Skeletal muscle tissue (tissue), 4 donors: Measurements from ENCODE around the gene ZRANB1. TPM values are rescaled to one million over a fixed set of nuclear protein-coding genes. Genes with fewer than 3 reads are reported as not detected.
"Not testable (repeated sequence)": the region's sequence is repeated elsewhere in the genome, so short reads cannot be mapped to it uniquely, and the experiment has no call there.

Experiments used
- H3K27ac ChIP-seq: one replicate; pipeline ENCODE4 v1.7.0; 2013; ENCODE audit warnings: mild to moderate bottlenecking, low read depth, low read length, inconsistent platforms
- H3K27me3 ChIP-seq, 3 donors: one replicate each; pipeline ENCODE4 v1.7.0; 2013; ENCODE audit warnings: low read length in 3 of 3; ENCODE audit not compliant: control insufficient read depth in 3 of 3, insufficient read depth in 3 of 3
- H3K36me3 ChIP-seq, 3 donors: one replicate each; pipeline ENCODE4 v1.7.0; 2013; ENCODE audit warnings: low read length in 3 of 3; ENCODE audit not compliant: control insufficient read depth in 3 of 3, insufficient read depth in 3 of 3
- H3K4me1 ChIP-seq, 3 donors: one replicate each; pipeline ENCODE4 v1.7.0; 2013; ENCODE audit warnings: low read length in 3 of 3, mild to moderate bottlenecking in 3 of 3; ENCODE audit not compliant: control insufficient read depth in 3 of 3, insufficient read depth in 3 of 3
- H3K4me3 ChIP-seq, 3 donors: one replicate each; pipeline ENCODE4 v1.7.0; 2013; ENCODE audit warnings: low read length in 3 of 3
- H3K9ac ChIP-seq, 3 donors: one replicate each; pipeline ENCODE4 v1.7.0; 2013; ENCODE audit warnings: low read length in 3 of 3, mild to moderate bottlenecking in 3 of 3, moderate library complexity in 2 of 3, low read depth in 1 of 3
- H3K9me3 ChIP-seq, 3 donors: one replicate each; pipeline ENCODE4 v1.7.0; 2013; ENCODE audit warnings: low read length in 3 of 3; ENCODE audit not compliant: control insufficient read depth in 3 of 3
- total RNA-seq: library from RNA; depleted of rRNA; stranded (reverse); fragments of >200 nt; gene quantifications from one replicate; pipeline ENCODE4 v1.2.3, GENCODE V29; 2014
- donor health status: Osteomylitis.

ZRANB1 gene
- total RNA-seq, 1 donor from 2014 or later: 36.5 TPM

GRCh38 chr10:124974131-124974530 is 32.2 kb downstream of the ZRANB1 start:
- no peak overlapping the region for H3K9ac ChIP-seq
- H3K4me3 ChIP-seq: no peak overlapping the region
- no peaks in the 10 kb centered on the region for H3K27me3 ChIP-seq
- peaks cover 7 to 14% (median 12%) of the 10 kb centered on the region in 3 donors for H3K36me3 ChIP-seq
- peaks cover 19 to 22% (median 22%) of the 10 kb centered on the region in 3 donors for H3K4me1 ChIP-seq
- H3K9me3 ChIP-seq: no peaks in the 10 kb centered on the region
- H3K27ac ChIP-seq: no peak overlapping the region

GRCh38 chr10:124975977-124976514 is 34.1 kb downstream of the ZRANB1 start:
- H3K27me3 ChIP-seq: no peaks in the 10 kb centered on the region
- H3K27ac ChIP-seq: no peak overlapping the region
- peaks cover 13 to 15% (median 13%) of the 10 kb centered on the region in 3 donors for H3K4me1 ChIP-seq
- H3K4me3 ChIP-seq: no peak overlapping the region
- H3K36me3 ChIP-seq: peaks cover 7 to 14% (median 10%) of the 10 kb centered on the region in 3 donors
- no peak overlapping the region for H3K9ac ChIP-seq
- H3K9me3 ChIP-seq: no peaks in the 10 kb centered on the region

DNA sequence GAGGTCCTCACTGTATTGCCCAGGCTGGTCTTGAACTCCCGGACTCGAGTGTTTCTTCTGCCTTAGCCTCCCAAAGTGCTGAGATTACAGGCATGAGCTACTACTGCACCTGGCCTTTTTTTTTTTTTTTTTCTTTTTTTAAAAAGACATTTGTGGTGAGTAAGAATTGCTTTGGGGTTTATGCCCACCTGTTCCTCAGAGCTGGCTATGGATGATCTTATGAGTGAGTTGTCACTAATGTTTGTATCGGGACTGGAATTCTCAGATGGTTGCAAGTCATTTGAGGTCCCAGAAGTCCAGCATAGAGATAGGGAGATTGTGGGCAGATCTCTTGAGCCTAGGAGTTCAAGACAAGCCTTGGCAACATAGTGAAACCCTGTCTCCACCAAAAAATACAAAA is 35.2 kb downstream of the ZRANB1 start:
- Histone ChIP-seq H3K9me3 (no peaks in the 10 kb centered on the region), H3K36me3 (peaks cover 10 to 20% (median 16%) of the 10 kb centered on the region in 3 donors), H3K27me3 (no peaks in the 10 kb centered on the region), H3K4me1 (peaks cover 5 to 9% (median 7%) of the 10 kb centered on the region in 3 donors), H3K4me3 (no peak overlapping the region), H3K9ac (no peak overlapping the region), H3K27ac (no peak overlapping the region)

- Histone ChIP-seq H3K27ac (no peak overlapping the region), H3K27me3 (no peaks in the 10 kb centered on the region), H3K9me3 (no peaks in the 10 kb centered on the region), H3K36me3 (peaks cover 15 to 26% (median 23%) of the 10 kb centered on the region in 3 donors), H3K4me1 (peaks cover 5 to 9% (median 7%) of the 10 kb centered on the region in 3 donors), H3K4me3 (no peak overlapping the region), H3K9ac (no peak overlapping the region)
These were observed 35.9 kb downstream of the ZRANB1 start for GRCh38 chr10:124977648-124978375.

GRCh38 chr10:124978376-124978725 is 36.4 kb downstream of the ZRANB1 start:
- Histone ChIP-seq H3K9me3 (no peaks in the 10 kb centered on the region), H3K4me3 (no peak overlapping the region), H3K4me1 (peaks cover 5 to 9% (median 8%) of the 10 kb centered on the region in 3 donors), H3K36me3 (peaks cover 17 to 28% (median 26%) of the 10 kb centered on the region in 3 donors), H3K27ac (no peak overlapping the region), H3K27me3 (no peaks in the 10 kb centered on the region), H3K9ac (no peak overlapping the region)

DNA sequence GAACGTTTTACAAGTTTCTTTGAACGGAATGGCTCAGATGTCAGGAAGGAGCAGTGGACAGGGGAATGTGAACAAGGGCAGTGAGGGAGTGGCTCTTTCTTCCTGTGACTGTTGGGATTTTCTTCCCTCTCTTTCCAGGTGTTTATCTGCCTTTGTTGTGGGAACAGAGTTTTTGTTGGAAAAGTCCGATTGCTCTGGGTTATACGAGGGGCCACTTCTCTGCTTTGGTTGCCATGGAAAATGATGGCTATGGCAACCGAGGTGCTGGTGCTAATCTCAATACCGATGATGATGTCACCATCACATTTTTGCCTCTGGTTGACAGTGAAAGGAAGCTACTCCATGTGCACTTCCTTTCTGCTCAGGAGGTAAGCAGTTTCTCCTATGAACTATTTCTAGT is 41.4 kb downstream of the ZRANB1 start:
- Histone ChIP-seq H3K4me1 (peaks cover 0 to 5% (median 2%) of the 10 kb centered on the region in 3 donors), H3K4me3 (no peak overlapping the region), H3K9me3 (no peaks in the 10 kb centered on the region), H3K27ac (no peak overlapping the region), H3K9ac (no peak overlapping the region), H3K36me3 (peaks cover 22 to 49% (median 35%) of the 10 kb centered on the region in 3 donors), H3K27me3 (no peaks in the 10 kb centered on the region)

DNA sequence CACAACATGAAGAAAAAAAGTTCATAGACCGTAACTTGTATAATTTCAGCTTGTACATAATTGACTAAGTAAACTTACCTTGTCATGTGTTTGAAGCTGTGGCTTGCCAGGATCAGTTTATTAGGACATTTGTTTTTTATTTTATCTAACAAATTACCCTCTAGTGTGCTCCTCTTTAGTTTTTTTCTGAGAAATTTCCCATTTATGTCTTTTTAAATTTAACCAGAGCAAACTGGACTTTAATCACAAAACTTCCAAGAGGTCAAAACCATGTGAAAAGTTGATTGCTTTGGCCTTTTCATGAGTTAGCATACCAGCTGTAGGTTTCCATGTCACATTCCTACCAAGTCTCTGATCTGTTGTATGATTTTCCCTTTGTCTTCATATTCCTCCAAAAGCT is 42.5 kb downstream of the ZRANB1 start:
- Histone ChIP-seq H3K27me3 (no peaks in the 10 kb centered on the region), H3K9ac (no peak overlapping the region), H3K4me1 (peaks cover 0 to 3% (median 0%) of the 10 kb centered on the region in 3 donors), H3K4me3 (no peak overlapping the region), H3K36me3 (peaks cover 22 to 49% (median 37%) of the 10 kb centered on the region in 3 donors), H3K27ac (no peak overlapping the region), H3K9me3 (no peaks in the 10 kb centered on the region)

GRCh38 chr10:124985162-124985561 is 43.2 kb downstream of the ZRANB1 start:
- Histone ChIP-seq H3K27ac (no peak overlapping the region), H3K36me3 (peaks cover 22 to 49% (median 41%) of the 10 kb centered on the region in 3 donors)

GRCh38 chr10:124987788-124988187 is 45.9 kb downstream of the ZRANB1 start:
- Histone ChIP-seq H3K4me3 (no peak overlapping the region), H3K36me3 (peaks cover 26 to 46% (median 45%) of the 10 kb centered on the region in 3 donors), H3K9me3 (no peaks in the 10 kb centered on the region), H3K9ac (no peak overlapping the region), H3K27ac (no peak overlapping the region), H3K4me1 (peaks cover 12 to 26% (median 19%) of the 10 kb centered on the region in 3 donors), H3K27me3 (no peaks in the 10 kb centered on the region)

More at GRCh38 chr10:124985162-124985561, 43.2 kb downstream of the ZRANB1 start:
- peaks cover 0 to 7% (median 0%) of the 10 kb centered on the region in 3 donors for H3K4me1 ChIP-seq
- no peaks in the 10 kb centered on the region for H3K27me3 ChIP-seq
- H3K4me3 ChIP-seq: no peak overlapping the region
- no peaks in the 10 kb centered on the region for H3K9me3 ChIP-seq
- no peak overlapping the region for H3K9ac ChIP-seq

DNA sequence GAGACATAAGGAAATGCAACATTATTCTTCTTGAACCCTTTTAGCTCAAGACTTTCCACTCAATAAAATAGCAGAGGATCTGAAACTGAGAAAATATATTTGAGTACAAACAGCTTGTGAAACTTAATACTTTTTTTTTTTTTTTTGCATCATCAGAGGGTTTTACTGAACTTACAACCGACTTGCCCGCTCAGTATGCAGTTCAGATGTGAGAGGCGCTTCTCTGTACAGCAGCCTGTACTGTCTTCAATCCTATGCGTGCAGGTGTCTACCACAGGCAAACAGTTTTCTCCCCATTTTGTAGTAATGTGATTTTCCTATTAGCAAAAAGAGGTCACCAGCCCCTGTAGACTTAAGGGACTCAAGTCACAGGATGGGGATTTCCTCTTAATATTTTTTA is 46.8 kb downstream of the ZRANB1 start:
- not testable (repeated sequence) for H3K27me3 ChIP-seq, H3K27ac ChIP-seq, H3K9me3 ChIP-seq, H3K9ac ChIP-seq, H3K4me3 ChIP-seq
- Histone ChIP-seq H3K4me1 (peaks cover 12 to 26% (median 19%) of the 10 kb centered on the region in 3 donors), H3K36me3 (peaks cover 30 to 49% (median 49%) of the 10 kb centered on the region in 3 donors)
